ENCODE data around the gene GSAP.

Gene GSAP

DNA sequence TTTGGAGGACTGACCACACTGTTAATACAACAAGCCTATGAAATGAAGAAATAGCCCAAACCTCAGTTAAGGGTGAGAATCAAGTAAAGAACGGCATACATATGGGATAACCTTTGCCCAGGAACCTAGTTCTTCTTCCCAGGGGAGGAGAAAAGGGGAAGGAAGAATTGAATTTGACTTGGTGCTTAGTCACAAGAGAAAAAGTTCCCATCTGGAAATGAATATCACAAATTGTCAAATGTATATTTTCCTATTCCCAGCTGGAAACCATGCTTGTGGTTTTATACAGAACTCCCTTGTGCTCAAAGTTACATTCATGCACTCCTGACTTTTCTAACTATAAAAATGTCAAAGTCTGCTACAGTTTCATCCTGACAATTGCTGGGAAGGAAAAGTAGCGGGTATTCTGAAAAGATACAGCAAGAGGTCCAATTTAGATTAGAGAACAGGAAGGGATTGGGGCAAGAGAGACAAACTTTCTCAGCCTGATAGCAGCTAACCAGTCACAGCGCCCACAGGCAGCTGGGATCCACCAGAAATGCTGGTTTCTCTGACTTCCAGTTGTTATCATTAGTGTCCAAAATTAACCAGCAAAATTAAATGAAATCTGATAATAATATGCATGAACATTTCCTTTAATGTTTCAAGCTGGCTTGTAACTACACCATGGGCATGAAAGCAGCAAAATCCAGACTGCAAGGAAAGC is 18.6 kb upstream of the GSAP start:
- no peak for DNase-seq (ENCODE audit: low read depth)

DNA sequence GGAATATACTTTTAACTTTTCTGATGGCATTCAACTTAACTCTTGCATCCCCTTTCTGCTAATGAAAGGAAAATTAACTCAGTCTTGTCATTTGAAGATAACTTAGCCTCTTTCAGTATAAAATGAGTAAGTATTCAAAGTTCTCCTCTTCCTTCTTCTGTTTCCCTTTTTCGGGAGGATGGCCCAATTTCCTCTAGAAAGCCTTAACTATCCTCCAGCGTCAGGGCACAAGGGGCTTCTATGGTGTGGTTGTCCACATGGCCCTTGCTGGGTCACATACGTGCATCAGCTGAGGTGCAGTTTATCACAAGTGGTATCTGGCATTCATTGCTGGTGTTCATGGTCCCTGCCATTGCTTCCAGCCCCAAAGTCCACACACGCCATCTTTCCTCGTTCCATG is 17.8 kb upstream of the GSAP start:
- no peak for DNase-seq (ENCODE audit: low read depth)

DNA sequence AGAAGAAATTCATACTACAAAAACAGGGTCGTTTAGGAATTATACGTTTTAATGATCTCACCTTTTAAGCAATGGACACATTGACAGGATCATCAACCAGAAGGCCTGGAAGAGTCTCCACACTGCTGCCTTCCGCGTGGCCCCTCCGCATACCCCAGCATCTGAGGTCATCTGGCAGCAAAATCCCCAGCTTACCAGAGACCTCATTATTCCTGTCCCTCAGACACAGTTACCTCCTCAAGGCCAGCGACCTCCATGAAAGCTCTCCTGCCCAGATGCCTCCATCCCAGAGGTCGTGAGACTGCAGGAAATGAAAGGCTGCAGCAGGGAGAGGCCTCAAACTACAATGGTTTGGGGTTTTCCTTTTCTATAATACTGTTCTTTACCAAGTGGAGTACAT is 14.8 kb upstream of the GSAP start:
- no peak for DNase-seq (ENCODE audit: low read depth)

DNA sequence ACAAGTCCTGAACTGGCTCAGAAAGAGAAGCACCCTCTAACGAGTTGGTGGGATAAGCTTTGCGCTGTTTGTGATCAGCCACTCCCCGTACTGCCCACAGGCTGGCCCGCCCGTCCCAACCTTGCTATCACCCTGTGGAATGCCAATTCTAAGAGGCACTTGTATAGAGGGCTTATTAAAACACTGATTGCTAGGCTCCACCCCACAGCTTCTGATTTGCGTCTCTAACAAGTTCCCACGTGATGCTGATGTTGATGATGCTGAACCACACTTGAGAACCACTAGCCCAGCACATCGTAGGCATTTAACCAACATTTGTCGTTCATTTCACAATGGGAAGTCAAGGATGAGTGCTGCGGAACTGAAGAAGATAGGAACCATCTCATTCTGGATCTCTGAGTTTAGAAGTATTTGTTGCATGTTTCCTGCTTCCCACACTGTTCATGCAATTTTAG is 12.7 kb upstream of the GSAP start:
- DNase-seq (ENCODE audit: low read depth), result no peak

DNA sequence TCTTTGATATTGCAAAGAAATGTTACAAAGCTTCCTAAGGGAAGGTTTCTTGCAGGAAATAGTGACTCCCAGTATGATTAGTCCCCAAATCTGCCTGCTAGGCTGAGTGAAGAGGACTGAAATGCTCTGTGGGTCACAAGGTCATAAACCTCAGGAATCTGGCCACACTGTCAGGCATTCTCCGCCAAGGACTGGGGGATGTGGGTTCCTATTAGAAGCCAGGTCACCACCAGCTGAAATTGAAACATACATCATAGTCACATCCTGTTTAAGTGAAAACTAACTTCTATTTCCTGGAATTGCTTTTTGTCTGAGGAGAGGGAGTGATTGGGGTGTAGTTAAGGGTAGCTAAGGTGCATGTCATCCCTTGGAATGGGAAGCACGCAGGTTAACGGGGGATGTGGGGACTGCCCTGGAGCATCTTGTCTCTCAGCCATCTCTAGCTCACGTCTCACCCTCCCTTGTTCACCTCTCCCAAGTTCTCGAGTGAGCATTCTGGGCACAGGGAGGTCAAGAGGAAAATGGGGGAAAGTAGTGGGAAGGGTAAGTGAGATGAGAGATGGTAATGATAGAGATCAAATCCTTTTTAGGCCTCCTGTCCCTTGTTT is 12.0 kb upstream of the GSAP start:
- no peak for DNase-seq (ENCODE audit: low read depth)

DNA sequence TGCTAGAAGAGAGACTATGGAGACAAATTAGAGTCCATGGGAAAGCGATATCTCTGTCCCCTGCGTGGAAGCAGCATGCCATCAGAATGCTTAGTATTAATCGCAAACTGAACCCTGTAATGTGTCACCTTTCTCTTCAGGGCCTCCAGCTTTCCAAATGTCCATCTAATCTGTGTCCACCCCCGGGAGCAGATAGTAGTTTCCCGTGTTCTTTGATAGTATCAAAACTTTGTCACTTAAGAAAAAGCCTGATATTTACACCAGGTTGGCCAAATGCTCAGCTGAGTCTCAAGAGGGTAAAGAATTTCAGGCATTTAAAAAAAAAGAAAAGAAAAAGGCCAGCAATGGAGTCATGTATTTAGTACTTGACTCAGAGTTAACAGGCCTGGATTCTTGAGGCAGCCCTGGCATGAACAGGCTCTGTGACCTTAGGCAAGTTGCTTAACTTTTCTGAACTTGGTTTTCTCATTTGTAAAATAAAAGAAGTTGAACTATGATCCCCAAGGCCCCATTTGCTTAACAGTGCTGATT is 10.4 kb upstream of the GSAP start:
- DNase-seq (ENCODE audit: low read depth), result no peak

DNA sequence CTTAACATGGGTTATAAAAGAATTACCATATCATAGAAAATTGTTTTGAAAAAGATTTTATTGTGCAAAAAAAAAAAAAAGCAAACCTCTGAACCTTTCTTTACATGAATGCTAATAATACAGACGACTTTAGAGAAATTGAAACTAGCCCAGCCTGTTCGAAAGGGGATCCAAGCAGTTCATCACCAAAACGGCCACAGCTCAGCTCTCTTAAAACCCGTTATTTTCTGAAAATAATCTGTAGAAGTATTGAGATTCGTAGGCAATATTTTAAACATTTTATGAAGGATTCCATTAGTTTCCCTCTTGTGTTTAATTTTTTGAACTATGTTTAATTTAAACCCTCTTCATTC is 9.9 kb upstream of the GSAP start:
- no peak for DNase-seq (ENCODE audit: low read depth)

DNA sequence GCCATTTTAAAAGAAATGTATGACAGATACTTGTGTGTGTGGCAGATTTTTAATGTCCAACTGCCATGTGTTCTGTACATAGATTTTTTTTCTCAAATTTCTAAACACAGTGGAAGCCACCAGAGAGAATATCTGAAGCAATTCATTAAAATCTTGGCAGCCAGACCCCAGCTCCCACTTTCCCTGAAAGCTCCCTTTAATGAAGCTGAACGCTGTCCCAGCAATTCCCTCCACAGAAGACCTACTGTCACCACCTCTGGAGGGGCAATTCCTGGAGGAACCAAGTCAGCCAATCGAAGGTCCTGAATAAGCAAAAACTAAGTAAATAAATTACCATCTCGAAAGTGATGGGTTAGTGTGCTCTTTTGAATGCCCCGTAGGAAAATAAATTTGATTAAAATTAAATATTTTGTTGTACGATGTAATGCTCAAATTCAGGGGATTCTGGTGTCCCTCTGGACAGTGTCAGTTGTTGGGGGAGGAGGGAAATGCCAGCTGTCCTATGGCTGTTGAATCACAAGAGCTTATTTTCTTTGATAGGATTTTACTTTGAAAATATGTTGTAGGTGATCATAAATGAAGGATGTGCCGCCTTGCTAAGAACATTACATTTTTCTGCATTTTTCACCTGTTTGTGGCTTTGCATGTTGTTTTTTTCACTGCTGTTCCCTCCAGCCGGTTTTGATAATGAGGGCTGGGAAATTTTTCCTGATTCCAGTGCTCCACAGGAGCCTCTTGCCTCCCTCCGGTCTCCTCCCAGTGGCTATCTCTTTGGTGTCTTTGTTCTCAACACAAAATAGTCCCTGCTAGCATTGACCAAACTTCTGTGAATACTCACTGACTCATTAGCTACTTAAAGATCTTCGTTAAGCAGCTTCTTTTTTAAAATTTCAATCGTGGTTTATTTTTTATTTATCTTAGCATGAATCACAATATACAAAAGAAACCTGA is 9.2 kb upstream of the GSAP start:
- no peak for DNase-seq (ENCODE audit: low read depth)

DNA sequence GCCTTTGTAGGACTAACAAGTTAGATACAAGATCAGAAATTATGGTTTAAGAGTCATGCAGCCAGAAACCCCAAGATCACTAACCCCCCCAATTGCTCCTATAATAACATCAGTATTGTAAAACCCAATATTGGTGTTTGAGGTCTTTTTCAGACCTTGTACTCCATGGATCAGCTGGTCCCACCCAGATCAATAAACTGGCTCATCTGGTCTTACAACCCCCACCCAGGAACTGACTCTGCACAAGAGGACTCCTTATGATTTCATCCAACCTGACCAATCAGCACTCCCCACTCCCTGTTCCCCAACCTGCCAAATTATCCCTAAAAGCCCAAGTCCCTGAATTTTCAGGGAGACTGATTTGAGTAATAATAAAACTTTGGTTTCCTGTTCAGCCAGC is 6.4 kb upstream of the GSAP start:
- DNase-seq (ENCODE audit: low read depth), result no peak

DNA sequence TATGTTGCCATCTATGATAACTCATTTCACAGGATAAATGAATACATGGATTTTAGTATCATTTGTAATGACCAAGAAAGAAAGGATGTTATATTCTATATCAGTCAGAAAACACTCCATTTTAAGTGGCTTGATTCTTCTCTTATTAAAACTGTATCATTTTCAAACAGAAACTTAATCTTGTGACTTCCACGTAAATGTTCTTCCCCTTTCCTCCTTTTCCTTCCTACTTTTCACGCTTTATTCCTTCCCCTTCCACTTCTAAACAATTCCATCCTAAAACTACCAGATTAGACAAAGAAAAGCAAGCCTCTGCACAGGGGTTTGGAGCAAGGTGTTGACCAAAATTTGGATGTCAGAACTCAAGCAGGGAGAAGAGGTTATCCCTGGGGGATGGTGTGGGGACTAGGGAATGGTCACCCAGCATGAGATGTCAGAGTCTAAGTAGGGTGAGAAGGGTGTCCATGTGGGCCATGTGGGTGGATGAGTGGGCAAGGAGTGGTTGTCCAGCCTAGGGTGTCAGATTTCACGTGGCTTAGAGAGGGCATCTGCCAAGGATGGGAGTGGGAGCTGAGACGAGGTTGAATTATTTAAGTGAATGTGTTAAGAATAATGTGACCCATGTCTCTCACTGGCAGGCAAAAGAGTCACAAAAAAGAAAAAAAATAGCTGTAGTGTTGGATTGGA is 5.0 kb upstream of the GSAP start:
- no peak for DNase-seq (ENCODE audit: low read depth)

DNA sequence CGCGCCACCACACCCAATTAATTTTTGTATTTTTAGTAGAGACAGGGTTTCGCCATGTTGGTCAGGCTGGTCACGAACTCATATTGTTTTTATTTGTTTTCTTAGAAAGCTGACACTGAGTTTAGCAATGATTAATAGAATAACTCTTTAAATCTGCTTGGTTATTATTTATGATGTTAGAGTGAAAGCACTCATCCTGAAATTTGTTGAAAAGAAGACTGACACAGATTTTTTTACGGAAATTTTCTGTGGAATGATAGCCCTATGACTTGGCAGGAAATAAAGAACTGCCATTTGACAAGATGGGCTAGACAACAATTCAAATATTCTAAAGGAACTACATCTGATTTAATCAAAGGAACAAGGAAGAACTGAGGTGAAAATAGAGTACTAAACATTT is 4.3 kb upstream of the GSAP start:
- no peak for DNase-seq (ENCODE audit: low read depth)

DNA sequence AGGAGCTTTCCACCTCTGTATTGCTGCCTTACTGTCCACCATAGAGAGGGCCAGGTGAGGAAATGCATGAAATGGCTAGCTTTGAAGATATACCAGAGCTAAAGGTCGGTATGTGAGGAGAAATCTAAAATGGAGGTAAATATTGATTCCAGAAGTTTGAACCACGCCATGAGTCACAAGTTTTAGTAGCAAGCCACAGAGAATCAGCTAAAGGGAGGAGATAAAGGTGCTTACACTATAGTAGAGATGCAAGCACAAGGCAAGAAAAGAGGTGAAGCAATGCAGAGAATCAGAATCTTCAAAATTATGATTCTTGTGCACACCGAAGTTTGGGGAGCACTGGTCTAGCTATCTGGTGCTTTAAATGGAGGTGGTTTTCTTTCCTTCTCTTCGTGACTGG is 3.0 kb upstream of the GSAP start:
- DNase-seq (ENCODE audit: low read depth), result no peak

DNA sequence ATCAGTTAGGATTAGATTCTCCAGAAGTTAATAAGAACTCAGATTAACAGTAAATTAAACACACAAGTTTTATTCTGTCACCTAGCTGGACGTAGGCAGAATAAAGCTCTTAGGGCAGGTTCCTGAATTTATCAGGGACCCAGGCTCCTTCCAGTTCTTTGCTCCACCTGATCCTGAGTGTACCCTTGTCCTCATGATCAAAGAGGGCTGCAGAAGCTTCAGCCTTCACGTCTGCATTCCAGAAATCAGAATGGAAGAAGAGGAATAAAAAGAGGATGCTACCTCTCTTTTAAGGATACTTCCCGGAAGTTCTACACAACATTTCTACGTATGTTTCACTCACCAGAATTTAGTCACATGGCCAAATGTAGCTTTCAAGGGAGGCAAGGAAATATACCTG is 1.7 kb upstream of the GSAP start:
- no peak for DNase-seq (ENCODE audit: low read depth)

DNA sequence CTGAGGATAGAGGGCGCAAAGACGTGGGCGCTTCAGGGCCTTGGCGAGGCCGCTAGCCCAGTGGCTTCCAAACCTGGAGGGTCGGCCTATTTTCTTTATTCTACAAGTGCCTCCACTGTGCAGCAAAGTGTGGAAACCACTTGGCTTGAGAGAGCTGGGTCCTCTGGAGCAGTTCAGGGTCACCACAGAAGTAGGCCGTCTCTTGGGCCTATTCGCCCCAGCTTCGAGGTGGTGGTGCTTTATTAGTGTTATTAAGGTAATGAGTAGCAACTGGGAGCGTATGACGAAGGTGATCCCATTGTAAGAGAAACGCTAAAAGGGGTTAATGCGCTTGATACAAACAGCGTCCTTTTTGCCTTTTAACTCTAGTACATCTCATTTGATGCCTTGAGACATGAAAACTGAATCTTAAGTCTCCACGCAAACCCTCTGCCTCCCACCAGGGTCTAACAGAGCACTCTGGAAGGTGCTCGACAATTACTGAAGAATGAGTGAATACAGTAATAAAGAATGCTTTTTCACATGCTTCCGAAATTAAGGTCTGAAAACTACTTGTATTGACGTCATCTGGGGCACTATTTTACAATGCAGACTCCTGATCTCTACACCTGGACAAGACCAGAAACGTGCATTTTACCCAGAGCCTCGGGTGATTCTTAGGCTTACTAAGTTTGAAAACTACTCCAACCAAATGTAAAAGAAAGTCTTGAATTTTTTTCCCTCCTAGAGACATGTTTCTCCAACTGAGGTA is 647 bp upstream of the GSAP start:
- DNase-seq (ENCODE audit: low read depth), result no peak

DNA sequence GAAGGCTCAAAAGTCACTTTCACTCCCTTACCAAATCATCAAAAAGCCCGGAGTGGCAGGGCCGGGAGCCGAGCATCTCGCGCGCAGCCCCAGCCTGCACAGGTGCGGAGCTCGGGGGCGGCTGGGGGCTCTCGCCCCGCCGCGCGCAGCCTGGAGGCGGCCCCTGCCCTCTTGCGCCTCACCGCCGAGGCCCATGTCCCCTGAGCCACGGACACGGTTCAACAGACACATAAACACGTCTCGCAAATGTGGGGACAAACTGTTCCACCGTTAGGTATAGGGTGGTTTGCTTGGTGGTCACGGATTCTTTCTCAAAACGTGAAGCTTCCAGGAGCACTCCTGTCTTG is 700 bp downstream of the GSAP start:
- DNase-seq (ENCODE audit: low read depth), result no peak

DNA sequence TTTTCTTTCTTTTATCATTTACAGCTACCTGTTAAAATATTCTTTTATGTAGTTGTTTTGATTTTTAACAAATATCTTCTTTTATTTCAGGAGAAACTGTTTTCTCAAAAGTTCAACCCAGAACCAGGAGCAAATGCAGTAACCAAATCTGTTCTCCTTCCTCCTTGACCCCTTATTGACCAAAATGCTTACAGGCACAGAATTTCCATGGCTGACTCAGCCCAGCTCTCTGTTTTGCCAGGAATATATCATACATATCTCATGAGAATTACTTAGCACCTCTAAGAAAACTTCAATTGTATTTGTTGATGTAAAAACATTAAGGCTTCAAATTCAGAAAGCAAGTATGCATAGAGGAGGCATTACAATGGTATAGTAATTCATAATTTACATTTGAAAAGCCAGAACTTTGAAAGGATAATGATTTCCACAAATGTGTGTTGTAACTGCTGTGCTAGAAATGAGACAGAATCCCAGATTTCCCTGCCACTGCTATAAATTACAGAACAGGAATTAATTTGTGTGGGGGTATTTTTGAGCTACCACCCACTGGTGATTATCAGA is 2.2 kb downstream of the GSAP start:
- DNase-seq (ENCODE audit: low read depth), result no peak

DNA sequence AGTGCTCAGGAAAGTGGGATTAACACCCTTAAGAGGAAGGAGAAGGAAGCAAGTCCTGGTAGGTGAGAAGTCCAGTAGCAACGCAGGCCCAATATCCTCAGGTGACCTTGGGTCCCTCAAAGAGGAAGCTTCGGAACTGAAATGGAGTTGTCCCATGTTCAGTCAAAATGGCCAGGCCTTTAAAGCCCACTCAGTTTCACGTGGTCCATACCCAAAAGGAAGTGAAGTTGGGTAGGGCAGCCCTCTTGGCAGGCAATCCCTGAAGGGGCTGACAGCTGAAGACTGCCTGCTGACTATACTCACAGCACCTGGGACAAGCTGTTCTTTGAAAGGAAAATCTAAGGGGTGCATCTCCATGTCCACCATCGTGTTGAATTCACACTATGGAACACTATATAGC is 3.0 kb downstream of the GSAP start:
- DNase-seq (ENCODE audit: low read depth), result no peak

DNA sequence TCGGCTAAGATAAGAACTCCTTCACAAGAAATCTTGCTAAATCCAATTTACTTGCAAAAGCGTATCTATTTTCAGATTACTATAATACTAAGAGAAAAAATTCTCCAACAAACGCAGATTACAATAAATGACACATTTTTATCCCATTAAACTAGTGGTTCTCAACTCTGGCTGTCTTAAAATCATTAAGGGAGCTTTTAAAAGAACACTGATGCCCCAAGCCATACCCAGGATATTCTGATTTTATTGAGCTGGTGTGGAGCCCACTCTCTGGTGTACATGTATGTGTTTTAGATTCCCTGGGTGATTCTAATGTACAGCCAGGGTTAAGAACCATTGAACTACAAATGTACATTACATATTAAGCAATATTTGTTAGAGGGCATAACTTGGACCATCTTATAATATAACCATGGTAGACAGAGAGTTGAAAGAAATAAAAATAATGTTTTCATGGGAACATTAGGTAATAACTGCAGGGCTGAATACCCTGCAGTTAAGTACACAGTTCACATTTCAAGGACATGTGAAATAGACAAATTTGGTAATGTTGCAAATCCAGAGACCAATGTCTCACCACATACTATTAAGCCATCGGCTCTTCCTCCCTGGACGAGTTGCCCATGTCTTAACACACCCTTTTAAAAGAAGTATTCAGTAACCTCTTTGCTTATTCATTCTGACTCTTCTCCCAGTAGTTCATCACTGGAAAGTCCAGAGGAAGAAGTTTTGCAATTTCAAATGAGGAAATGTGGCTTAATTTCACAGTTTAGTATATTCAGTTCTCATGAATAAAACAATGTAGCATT is 6.2 kb downstream of the GSAP start:
- DNase-seq (ENCODE audit: low read depth), result peak; percentile 61

DNA sequence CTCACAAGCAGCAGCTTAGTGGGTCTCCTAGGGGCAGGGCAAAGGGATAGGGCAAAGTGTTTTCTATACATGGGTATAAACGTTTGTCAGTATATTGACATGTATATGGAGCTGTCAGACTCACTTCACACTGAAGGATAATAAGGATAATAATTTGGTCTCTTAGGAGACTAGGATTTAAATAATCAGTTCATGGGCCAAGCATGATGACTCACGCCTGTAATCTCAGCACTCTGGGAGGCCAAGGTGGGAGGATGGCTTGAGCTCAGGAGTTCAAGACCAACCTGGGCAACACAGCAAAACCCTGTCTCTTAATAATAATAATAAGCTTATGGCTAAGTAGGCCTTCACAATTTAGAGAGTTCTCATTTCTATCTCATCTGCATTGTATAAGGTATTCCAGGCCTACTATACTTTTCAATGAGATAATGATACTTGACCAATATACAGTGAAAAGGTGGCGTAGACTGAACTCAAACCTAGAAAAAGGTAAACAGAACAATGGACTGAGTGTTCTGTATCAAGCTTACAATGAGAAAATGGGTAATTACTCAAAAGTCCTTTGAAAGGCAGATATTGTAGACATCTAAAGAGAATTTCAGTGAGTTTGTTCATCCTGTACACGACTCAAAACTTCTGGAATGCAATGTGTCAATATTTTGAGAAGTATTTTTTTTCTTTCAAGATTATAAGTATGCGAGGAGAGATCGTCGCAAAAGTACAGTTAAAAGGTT is 7.0 kb downstream of the GSAP start:
- DNase-seq (ENCODE audit: low read depth), result no peak

DNA sequence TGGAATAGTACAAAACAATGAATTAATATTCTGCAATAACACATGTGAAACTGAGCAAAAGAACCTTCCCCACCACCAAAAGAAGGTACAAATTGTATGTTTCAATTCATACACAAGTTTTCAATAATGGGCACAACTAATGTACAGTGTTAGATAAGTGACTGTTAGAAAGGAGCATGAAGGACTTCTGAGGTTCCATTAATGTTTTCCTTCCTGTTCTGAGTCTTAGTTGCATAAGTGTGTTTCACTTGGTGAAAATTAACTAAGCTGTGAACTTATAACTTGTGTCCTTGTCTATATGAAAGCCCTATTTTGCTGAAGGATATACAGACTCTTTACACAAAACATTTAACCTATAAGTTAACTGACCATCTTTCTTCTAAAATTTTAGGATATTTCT is 8.2 kb downstream of the GSAP start:
- DNase-seq (ENCODE audit: low read depth), result no peak
